ENCODE data around the gene SOCS7. TPM values are rescaled to one million over a fixed set of nuclear protein-coding genes. Genes with fewer than 3 reads are reported as not detected.
A peak's percentile ranks its signal among the peaks of the same experiment; 100 is the strongest.
"Not testable (repeated sequence)": the region's sequence is repeated elsewhere in the genome, so short reads cannot be mapped to it uniquely, and the experiment has no call there.

SOCS7 gene
- total RNA-seq, 2 donors from 2014 or later, result 14.2 to 29.7 TPM

DNA sequence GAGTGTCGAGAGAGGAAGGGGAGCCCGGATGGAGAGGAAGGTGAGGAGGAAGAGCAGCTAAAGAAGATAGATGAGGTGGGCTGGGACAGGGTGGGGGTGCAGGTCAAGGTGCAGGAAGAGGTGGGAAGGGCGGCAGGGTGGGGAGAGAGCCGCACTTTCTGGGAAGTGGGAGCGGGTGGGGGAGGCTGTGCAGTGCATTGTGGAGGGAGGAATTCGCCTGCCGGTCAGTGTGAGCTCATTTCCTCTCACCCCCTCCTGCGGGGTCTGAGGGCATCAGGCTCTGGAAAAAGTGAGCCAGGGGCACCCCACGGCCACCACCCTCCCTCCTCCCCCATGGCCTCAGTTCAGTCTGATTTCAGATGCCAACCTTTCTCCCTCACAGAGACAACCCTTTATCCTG lies 74.1 kb downstream of the SOCS7 start:
- no peaks in the 10 kb centered on the region for H3K36me3 Mint-ChIP-seq
- ATAC-seq (no peak), DNase-seq (ENCODE audit: low spot score) (no peak)
- peaks cover 8 to 28% of the 10 kb centered on the region in 2 donors for H3K4me1 Mint-ChIP-seq (ENCODE audit: low read depth in 2 of 2)
- no peak overlapping the region for H3K4me3 Mint-ChIP-seq
- no peaks in the 10 kb centered on the region for H3K9me3 Mint-ChIP-seq
- no peak overlapping the region for H3K27ac Mint-ChIP-seq
- peaks cover 25 to 32% of the 10 kb centered on the region in 2 donors for H3K27me3 Mint-ChIP-seq

DNA sequence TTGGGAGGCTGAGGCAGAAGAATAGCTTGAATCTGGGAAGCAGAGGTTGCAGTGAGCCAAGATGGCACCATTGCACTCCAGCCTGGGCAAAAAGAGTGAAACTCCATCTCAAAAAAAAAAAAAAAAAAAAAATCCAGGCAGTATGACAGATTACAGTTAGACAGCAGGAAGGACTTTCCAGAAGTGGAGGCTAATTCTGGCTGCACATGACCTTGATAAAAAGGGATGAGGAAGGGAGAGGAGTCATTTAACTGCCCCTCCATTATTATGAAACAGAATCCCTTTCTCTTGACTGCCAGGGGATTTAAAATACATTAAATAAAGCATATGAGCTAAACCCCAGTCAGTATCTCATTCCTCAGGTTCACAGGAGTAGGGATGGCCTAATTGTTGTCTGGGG lies 74.8 kb downstream of the SOCS7 start:
- DNase-seq (ENCODE audit: low spot score), result no peak
- peaks cover 25 to 32% of the 10 kb centered on the region in 2 donors for H3K27me3 Mint-ChIP-seq
- no peaks in the 10 kb centered on the region for H3K36me3 Mint-ChIP-seq
- H3K27ac Mint-ChIP-seq, result no peak overlapping the region
- no peak overlapping the region for H3K4me3 Mint-ChIP-seq
- H3K4me1 Mint-ChIP-seq (ENCODE audit: low read depth in 2 of 2), result peaks cover 8 to 28% of the 10 kb centered on the region in 2 donors
- no peak for ATAC-seq
- no peaks in the 10 kb centered on the region for H3K9me3 Mint-ChIP-seq

DNA sequence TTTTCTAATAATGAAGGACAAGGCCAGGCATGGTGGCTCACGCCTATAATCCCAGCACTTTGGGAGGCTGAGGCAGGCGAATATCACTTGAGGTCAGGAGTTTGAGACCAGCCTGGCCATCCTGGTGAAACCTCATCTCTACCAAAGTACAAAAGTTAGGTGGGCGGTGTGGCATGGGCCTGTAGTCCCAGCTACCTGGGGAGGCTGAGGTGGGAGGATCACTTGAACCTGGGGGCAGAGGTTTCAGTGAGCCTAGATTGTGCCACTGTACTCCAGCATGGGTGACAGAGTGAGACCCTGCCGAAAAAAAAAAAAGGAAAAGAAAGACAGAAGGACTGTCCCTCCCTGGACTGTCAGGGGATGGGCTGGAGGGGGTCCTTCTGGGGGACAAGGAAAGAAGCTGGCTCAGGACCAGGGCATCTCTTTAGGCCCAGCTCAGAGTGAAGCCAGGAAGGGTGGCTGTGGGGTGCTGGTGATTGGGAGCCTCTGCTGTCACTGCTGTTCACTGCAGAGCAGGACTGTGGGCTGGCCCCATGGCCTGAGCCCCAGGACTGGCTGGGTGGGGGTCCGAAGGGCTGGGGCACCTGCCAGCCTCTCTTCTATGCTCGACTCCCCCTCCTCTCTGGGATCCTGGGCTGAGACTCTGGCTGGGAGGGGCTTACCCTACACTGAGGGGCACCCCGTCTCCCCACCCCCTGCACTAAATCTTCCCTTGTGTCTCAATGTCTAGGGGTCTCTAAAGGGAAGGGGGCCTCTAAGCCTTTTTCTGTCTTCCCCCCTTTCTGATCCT lies 75.7 kb downstream of the SOCS7 start:
- H3K4me1 Mint-ChIP-seq (ENCODE audit: low read depth in 2 of 2), result peaks cover 8 to 28% of the 10 kb centered on the region in 2 donors
- no peak for DNase-seq (ENCODE audit: low spot score)
- H3K27ac Mint-ChIP-seq, result no peak overlapping the region

DNA sequence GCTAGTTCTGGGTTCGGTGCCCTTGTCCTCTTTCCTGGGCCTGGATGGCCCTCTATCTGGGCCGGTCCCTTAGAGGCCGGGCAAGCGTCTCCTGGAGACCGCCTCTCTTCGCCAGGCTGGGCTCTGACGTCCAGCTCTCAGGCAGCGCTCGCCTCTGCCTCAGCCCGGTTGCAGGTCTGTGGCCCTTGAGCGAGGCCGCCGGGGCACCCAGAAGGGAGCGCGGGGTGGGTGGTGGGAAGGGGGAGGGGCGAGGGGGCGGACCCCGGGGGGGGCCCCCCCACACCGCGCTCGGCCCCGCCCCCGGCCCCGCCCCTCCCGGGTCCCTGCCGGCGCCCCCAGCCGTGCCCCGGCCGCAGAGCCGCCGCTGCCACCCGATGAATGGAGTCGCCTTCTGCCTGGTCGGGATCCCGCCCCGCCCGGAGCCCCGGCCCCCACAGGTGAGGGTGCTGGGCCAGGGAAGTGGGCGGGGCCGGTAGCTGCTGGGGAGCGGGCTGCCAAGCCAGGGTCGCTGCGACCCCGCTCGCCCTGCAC lies 76.5 kb downstream of the SOCS7 start, which contains the start of gene ARHGAP23:
Gene ARHGAP23, plus strand, starts transcription at position 353 of the 531 bp plus-strand sequence. Its CDS starts 22 bp downstream, at position 375.
- DNase-seq (ENCODE audit: low spot score) (no peak), ATAC-seq (peak; percentile 60 to 75)
- H3K36me3 Mint-ChIP-seq, result no peaks in the 10 kb centered on the region
- H3K27me3 Mint-ChIP-seq, result peaks cover 23 to 27% of the 10 kb centered on the region in 2 donors
- H3K27ac Mint-ChIP-seq, result no peak within 1 kb of the TSS
- peak within 1 kb of the TSS; percentile 73 for H3K4me3 Mint-ChIP-seq
- peaks cover 8 to 28% of the 10 kb centered on the region in 2 donors for H3K4me1 Mint-ChIP-seq (ENCODE audit: low read depth in 2 of 2)
- H3K9me3 Mint-ChIP-seq, result no peaks in the 10 kb centered on the region

More for the DNA sequence above, 75.7 kb downstream of the SOCS7 start:
- Mint-ChIP-seq H3K4me3 (peak overlapping the region; percentile 73), H3K36me3 (no peaks in the 10 kb centered on the region), H3K9me3 (no peaks in the 10 kb centered on the region), H3K27me3 (peaks cover 25 to 32% of the 10 kb centered on the region in 2 donors)
- ATAC-seq, result no peak

DNA sequence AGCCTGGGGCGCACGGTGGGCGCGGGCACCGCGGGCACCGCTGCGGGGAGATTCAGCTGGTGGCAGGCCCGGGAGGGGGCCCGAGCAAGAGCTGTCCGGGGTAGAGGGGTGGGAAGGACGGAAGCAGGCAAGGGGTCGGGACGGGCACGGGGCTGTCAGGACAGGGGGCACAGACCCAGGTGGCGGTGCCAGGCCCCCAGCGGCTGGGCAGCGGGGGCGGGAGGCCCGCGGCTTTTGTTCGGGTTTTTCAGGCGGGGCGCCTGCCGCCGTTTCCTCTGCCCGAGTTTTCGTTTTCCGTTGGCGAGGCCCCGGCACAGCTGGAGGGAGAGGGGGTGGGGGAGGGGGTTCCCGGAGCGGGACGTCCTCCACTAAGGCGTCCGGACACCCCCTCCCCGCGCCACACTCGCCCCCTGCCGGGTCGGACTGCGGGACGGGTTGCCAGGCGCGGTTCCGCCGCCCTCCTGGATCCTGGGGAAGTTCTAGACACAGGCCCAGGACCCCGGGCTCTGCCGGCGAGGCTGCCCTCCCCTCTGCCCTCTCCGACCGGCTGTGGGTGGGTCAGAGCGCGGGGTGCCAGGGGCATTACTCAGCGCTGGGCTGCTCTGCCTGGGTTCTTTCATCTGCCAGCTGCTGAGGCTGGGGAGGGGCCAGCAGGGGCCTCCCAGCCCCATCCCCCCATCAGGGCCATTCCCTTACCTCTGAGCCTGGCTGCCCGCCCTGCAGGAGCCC lies 77.2 kb downstream of the SOCS7 start:
- Mint-ChIP-seq H3K36me3 (no peaks in the 10 kb centered on the region), H3K27ac (no peak overlapping the region), H3K27me3 (peaks cover 22 to 24% of the 10 kb centered on the region in 2 donors), H3K4me3 (peak overlapping the region; percentile 61), H3K9me3 (no peaks in the 10 kb centered on the region), H3K4me1 (ENCODE audit: low read depth in 2 of 2) (peaks cover 8 to 28% of the 10 kb centered on the region in 2 donors)
- DNase-seq (ENCODE audit: low spot score) (no peak), ATAC-seq (peak; percentile 31 to 51)

DNA sequence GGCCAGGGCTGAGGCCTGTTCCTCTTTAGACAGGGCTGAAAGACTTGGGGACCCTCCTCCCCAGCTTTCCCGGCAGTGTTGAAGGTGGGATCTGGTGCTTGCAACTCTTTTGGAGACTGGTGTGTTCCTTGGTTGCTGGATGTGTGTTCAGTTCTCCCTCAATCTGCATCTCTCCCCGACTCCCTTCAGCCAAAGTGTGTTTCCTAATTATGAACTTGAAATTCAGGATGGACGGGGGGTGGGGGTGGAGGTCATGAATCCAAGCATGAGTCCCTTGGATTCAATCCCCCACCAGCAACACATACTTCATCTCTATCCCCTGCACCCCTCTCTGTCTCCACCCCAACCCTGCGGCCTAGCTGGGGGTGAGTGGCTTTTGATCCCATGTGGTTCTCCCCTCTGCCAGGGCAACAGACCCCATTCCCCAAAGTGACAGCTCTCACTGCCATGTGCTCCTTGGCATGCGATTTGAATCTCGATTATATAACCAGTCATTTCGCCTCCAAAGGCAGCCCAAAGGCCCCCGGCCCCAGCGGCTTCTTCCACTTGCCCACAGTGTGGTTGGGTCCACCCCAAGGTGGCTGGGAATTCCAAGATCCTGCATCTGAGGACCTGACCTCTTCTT lies 77.9 kb downstream of the SOCS7 start:
- H3K36me3 Mint-ChIP-seq, result no peaks in the 10 kb centered on the region

DNA sequence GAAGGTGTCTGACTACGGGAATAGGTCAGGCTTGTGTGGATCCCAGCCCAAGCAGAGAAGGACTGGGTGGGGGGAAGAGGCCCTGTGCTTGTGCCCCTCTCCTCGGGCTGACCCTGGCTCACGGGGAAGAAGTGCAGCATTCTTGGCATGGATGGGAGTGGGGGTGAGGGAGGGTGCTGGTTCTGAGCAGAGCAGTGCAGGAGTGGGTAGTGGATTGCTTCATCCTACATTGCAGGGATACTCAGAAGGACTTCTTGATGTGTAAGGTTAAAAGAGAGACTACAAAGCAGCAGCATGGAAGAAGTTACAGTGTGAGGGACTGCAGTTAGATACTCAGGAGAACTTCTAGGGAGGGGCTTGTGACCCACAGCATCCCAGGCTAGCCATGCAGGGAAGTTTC lies 78.7 kb downstream of the SOCS7 start:
- H3K4me1 Mint-ChIP-seq (ENCODE audit: low read depth in 2 of 2), result peaks cover 8 to 24% of the 10 kb centered on the region in 2 donors
- no peak overlapping the region for H3K4me3 Mint-ChIP-seq
- DNase-seq (ENCODE audit: low spot score) (no peak), ATAC-seq (no peak)
- no peaks in the 10 kb centered on the region for H3K9me3 Mint-ChIP-seq
- no peaks in the 10 kb centered on the region for H3K36me3 Mint-ChIP-seq
- H3K27me3 Mint-ChIP-seq, result peaks cover 10 to 13% of the 10 kb centered on the region in 2 donors
- H3K27ac Mint-ChIP-seq, result no peak overlapping the region

More for the DNA sequence above, 77.9 kb downstream of the SOCS7 start:
- Mint-ChIP-seq H3K9me3 (no peaks in the 10 kb centered on the region), H3K4me1 (ENCODE audit: low read depth in 2 of 2) (peaks cover 8 to 28% of the 10 kb centered on the region in 2 donors), H3K4me3 (peak overlapping the region; percentile 61), H3K27ac (peak overlapping the region in 1 of 2 donors; percentile 76), H3K27me3 (peaks cover 17 to 19% of the 10 kb centered on the region in 2 donors)
- DNase-seq (ENCODE audit: low spot score), result no peak
- ATAC-seq, result no peak

DNA sequence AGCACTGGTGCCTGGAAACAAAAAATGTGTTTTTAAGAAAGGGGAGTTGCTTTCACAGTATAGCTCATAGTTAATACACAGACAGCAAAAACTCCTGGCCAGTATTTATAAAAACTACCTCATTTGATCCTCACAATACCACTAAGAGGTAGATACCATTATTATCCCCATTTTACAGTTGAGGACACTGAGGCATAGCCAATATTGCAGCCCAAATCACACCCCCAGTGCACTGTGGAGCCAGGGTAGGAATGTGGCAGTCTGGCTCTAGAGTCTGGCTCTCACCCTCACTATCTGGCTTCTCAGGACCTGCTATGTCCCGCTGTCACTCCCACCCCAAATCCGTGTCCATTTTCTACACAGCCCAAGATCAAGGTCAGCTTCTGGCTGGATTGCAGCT lies 79.2 kb downstream of the SOCS7 start:
- no peaks in the 10 kb centered on the region for H3K9me3 Mint-ChIP-seq

DNA sequence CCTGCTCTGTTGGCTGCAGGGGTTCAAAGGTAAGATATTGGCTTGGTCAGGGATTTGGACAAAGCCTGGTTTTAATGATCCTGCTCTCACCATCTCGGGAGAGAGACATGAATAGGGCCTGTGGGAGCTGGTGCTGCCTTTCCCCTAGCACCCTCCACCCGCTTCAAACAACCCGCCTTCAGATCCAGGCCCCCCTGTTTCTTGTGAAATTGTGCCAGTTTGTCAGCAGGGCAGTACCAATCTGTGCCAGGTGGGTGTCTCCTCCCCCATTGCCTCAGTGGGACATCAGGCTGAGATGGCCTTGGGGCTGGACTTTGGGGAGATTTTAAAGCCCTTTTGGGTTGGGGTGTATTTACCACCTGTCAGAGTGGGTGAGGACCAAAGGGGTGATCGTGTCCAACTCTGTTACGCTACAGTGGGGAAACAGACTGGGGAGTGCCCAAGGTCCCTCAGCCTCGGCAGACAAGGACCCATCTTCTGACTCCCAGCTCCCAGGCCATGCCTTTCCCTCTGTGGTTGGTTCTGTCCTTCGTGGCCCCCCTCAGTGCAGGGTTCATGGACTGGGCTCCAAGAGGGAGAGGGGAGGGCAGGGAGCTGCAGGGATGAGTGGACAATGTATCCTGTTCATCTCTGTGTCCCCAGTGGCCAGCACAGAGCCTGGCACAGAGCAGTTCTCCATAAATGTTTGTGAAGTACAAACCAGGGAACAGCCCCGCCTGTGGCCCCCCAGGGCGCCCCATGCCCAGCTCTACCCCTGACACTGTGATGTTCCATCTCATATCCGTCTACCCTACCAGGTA lies 79.9 kb downstream of the SOCS7 start:
- no peak overlapping the region for H3K4me3 Mint-ChIP-seq
- ATAC-seq, result no peak
- H3K4me1 Mint-ChIP-seq (ENCODE audit: low read depth in 2 of 2), result peaks cover 8 to 22% of the 10 kb centered on the region in 2 donors

More for the DNA sequence above, 79.2 kb downstream of the SOCS7 start:
- no peak for DNase-seq (ENCODE audit: low spot score)
- Mint-ChIP-seq H3K36me3 (no peaks in the 10 kb centered on the region), H3K4me3 (no peak overlapping the region), H3K27me3 (peaks cover 5 to 11% of the 10 kb centered on the region in 2 donors), H3K27ac (no peak overlapping the region), H3K4me1 (ENCODE audit: low read depth in 2 of 2) (peaks cover 8 to 22% of the 10 kb centered on the region in 2 donors)
- ATAC-seq, result no peak

DNA sequence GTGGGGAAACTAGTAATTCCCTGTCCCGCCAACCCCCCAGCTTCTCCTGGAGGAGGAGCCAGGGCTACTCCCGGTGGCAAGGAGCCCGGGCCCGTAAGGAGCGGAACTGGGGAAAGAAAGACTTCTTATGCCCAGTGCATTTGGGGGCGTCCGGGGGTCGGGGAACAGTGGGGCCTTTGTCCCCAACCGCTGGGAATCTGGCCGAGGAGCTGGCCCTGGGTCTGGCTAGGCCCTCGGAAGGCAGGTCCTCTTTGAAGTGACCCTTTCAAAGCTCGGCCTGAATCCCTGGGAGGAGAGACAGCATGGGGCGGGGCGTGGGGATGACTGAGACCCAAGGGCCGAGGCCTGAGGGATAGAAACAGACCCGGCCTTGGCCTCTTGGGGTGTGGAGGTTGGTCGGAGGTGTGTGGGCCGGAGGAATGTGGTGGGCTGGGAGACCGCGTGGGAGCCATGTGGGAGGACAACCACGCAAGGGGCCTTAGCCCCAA lies 82.6 kb downstream of the SOCS7 start:
- Mint-ChIP-seq H3K4me3 (no peak overlapping the region), H3K36me3 (no peaks in the 10 kb centered on the region), H3K9me3 (no peaks in the 10 kb centered on the region), H3K4me1 (ENCODE audit: low read depth in 2 of 2) (peaks cover 0 to 10% of the 10 kb centered on the region in 2 donors), H3K27ac (no peak overlapping the region), H3K27me3 (peaks cover 0 to 4% of the 10 kb centered on the region in 2 donors)
- no peak for DNase-seq (ENCODE audit: low spot score)
- ATAC-seq, result no peak

More for the DNA sequence above, 79.9 kb downstream of the SOCS7 start:
- H3K27ac Mint-ChIP-seq, result no peak overlapping the region
- DNase-seq (ENCODE audit: low spot score), result no peak
- H3K36me3 Mint-ChIP-seq, result no peaks in the 10 kb centered on the region
- H3K9me3 Mint-ChIP-seq, result no peaks in the 10 kb centered on the region
- peaks cover 5 to 11% of the 10 kb centered on the region in 2 donors for H3K27me3 Mint-ChIP-seq

DNA sequence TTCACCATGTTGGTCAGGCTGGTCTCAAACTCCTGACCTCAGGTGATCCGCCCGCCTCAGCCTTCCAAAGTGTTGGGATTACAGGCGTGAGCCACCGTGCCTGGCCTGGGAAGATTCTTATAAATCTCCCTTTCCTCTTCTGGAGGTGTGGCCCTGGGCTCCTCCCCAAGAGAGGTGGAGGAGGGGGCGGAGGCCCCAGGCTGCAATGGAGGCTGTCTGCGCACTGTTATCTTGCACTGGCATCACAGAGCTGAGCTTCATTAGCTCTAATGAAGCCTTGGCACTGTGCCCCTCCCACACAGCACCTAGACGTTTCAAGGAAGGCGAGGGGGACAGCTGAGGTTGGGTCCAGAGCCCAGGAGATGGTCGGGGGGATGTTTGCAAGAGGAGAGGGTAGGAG lies 84.2 kb downstream of the SOCS7 start:
- H3K4me3 Mint-ChIP-seq, result no peak overlapping the region
- H3K9me3 Mint-ChIP-seq, result no peaks in the 10 kb centered on the region
- no peak for DNase-seq (ENCODE audit: low spot score)
- H3K36me3 Mint-ChIP-seq, result no peaks in the 10 kb centered on the region
- no peaks in the 10 kb centered on the region for H3K4me1 Mint-ChIP-seq (ENCODE audit: low read depth in 2 of 2)
- ATAC-seq, result no peak
- H3K27ac Mint-ChIP-seq, result no peak overlapping the region
- H3K27me3 Mint-ChIP-seq, result peaks cover 0 to 4% of the 10 kb centered on the region in 2 donors

DNA sequence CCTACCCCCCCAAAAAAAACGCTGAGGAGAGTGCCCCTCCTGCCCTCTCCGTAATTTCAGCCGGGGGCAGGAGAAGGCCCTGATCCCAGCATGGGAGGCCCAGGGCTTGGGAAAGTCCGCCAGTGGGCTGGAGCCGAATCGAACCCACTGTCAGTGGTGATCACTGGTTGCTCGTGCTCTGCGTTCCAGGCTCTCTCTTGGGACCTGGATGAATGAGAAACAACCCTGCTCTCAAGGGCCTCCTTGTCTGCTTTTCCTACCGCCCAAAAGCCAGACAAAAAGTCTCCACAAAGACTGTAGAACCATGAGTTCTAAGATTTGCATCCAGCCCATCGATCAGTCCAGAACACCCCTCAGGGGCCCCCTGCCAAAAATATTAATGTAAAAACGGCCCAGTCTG lies 84.7 kb downstream of the SOCS7 start:
- H3K36me3 Mint-ChIP-seq, result no peaks in the 10 kb centered on the region

DNA sequence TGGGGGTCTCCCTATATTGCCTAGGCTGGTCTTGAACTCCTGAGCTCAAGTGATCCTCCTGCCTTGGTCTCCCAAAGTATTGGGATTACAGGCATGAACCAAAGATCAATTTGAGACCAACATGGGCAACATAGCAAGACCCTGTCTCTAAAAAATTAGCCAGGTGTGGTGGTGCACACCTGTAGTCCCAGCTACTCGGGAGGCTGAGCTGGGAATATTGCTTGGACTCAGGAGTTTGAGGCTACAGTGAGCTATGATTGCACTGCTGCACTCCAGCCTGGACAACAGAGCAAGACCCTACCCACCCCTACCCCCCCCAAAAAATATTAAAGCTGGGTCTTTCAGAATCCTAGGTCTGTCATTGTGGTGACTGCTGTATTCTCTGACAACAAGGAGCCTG lies 85.7 kb downstream of the SOCS7 start:
- not testable (repeated sequence) for H3K36me3 Mint-ChIP-seq; DNase-seq (ENCODE audit: low spot score); H3K4me1 Mint-ChIP-seq (ENCODE audit: low read depth in 2 of 2); H3K9me3 Mint-ChIP-seq; ATAC-seq; H3K4me3 Mint-ChIP-seq; H3K27me3 Mint-ChIP-seq; H3K27ac Mint-ChIP-seq

More for the DNA sequence above, 84.7 kb downstream of the SOCS7 start:
- H3K9me3 Mint-ChIP-seq, result no peaks in the 10 kb centered on the region
- ATAC-seq, result no peak
- no peak overlapping the region for H3K4me3 Mint-ChIP-seq
- DNase-seq (ENCODE audit: low spot score), result no peak
- no peak overlapping the region for H3K27ac Mint-ChIP-seq
- H3K27me3 Mint-ChIP-seq, result peaks cover 0 to 4% of the 10 kb centered on the region in 2 donors
- H3K4me1 Mint-ChIP-seq (ENCODE audit: low read depth in 2 of 2), result no peaks in the 10 kb centered on the region

All from natural killer cell treated with Interleukin-12 subunit alpha and Interleukin-12 subunit beta and Interleukin-15 and Interleukin-18, amount 100 ng/mL, for 72 hours (primary cell).